GM19328 (cell line): ENCODE results near the gene PCIF1.

ENCODE experiments used
- ATAC-seq: cut with Tn5 transposase; IDR thresholded peaks from one replicate; pipeline ENCODE4 v1.9.1; 2021; ENCODE audit warnings: mild to moderate bottlenecking, moderate library complexity; ENCODE audit not compliant: unreplicated experiment

Gene PCIF1

GRCh38 chr20:45964006-45964400, 29.5 kb downstream of the PCIF1 start:
- no peak for ATAC-seq

GRCh38 chr20:45965169-45966002, 30.9 kb downstream of the PCIF1 start:
- ATAC-seq, result no peak

- no peak for ATAC-seq
These were observed 33.1 kb downstream of the PCIF1 start for GRCh38 chr20:45967551-45968080.

- no peak for ATAC-seq
These were observed 33.7 kb downstream of the PCIF1 start for GRCh38 chr20:45968081-45968671.

- ATAC-seq, result no peak
These were observed 34.6 kb downstream of the PCIF1 start for GRCh38 chr20:45968801-45969711.

- ATAC-seq, result no peak
These were observed 35.5 kb downstream of the PCIF1 start for GRCh38 chr20:45969712-45970634.

GRCh38 chr20:45970646-45971424, 36.4 kb downstream of the PCIF1 start:
- ATAC-seq, result no peak

- peak; percentile 13 for ATAC-seq
These were observed 36.9 kb downstream of the PCIF1 start for GRCh38 chr20:45971425-45971674.

GRCh38 chr20:45971675-45972499, 37.4 kb downstream of the PCIF1 start, which contains the start of gene ZNF335:
Gene ZNF335, minus strand, starts transcription at chr20:45972203. Its CDS starts 793 bp downstream, at chr20:45971410.
- ATAC-seq, result peak; percentile 75

GRCh38 chr20:45972500-45973183, 38.2 kb downstream of the PCIF1 start:
- ATAC-seq, result no peak

GRCh38 chr20:45974896-45975565, 40.5 kb downstream of the PCIF1 start:
- ATAC-seq, result no peak

GRCh38 chr20:45975686-45976085, 41.2 kb downstream of the PCIF1 start:
- no peak for ATAC-seq

GRCh38 chr20:45976086-45976485, 41.6 kb downstream of the PCIF1 start:
- no peak for ATAC-seq

- no peak for ATAC-seq
These were observed 46.8 kb downstream of the PCIF1 start for GRCh38 chr20:45981261-45981660.

GRCh38 chr20:45983279-45983743, 48.8 kb downstream of the PCIF1 start:
- ATAC-seq, result no peak

GRCh38 chr20:45985573-45985972, 51.1 kb downstream of the PCIF1 start:
- no peak for ATAC-seq

GRCh38 chr20:45987108-45987780, 52.8 kb downstream of the PCIF1 start:
- no peak for ATAC-seq
